ENCODE measurements around the gene GRID2. TPM values are rescaled to one million over a fixed set of nuclear protein-coding genes. Genes with fewer than 3 reads are reported as not detected.

Gene GRID2
- total and polyA plus RNA-seq, 2 of the 13 experiments (the other 11 are each of a cell fraction or from before 2014, with no cell fraction given) = not detected

DNA sequence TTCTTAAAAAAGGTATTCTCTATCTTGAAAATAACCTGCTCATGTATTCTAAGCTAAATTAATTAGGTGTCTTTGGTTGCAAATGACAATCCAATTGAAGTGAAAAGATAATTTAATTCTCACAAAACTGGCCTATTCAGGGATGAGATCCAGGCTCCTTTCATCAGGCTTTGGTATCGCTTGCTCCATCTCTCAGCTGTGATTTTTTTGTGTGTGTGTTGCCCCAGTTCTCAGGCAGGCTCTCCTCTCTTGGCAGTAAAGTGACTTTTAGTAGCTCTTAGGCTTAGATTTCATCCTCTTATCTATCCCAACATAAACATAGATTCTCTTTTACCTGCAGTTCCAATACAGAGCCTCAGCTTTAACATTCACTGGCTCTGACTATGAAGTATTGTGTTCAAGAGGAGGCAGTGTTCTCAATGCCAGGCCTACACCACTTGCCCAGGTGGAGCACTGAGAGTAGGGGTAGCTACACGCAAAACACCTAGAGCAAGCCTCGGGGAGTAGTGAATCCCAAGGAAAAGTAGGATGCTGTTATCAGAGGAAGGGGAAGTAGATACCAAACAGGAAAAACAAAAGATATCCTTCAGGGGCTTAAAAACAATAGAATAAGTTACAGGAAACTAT, 1132.3 kb downstream of the GRID2 start:
- intact Hi-C loops (cut with micrococcal nuclease; ENCODE audit: unreplicated experiment) (no loop called here), in situ Hi-C loops (cut with HindIII; ENCODE audit: extremely low pct_ligation_motif_present, low pct_unique_long_range_greater_than_20kb) (no loop called here)
- Histone ChIP-seq H3K4me3 (replicated peaks in 1 of 3; ENCODE audit: insufficient read depth in 1 of 3, low read depth in 2 of 3, low read length in 3 of 3) (no peak overlapping the region), H3K4me1 (ENCODE audit: insufficient read depth, low read length) (no peaks in the 10 kb centered on the region), H2AFZ (ENCODE audit: low read length) (no peak overlapping the region), H3K27me3 (ENCODE audit: control insufficient read depth in 1 of 2, insufficient read depth in 2 of 2, low read length in 2 of 2) (no peaks in the 10 kb centered on the region), H3K9ac (ENCODE audit: insufficient read depth, low read depth, low read length) (no peak overlapping the region), H3K79me2 (ENCODE audit: insufficient read depth, low read length) (no peaks in the 10 kb centered on the region), H3K4me2 (ENCODE audit: low read depth, low read length) (no peak overlapping the region), H4K20me1 (ENCODE audit: insufficient read depth, low read length) (no peaks in the 10 kb centered on the region), H3K9me3 (ENCODE audit: low read length) (no peaks in the 10 kb centered on the region), H3K36me3 (replicated peaks in 1 of 2; ENCODE audit: control insufficient read depth in 1 of 2, insufficient read depth in 2 of 2, low read length in 2 of 2) (no peaks in the 10 kb centered on the region), H3K27ac (ENCODE audit: extremely low read length, insufficient read depth, low read length) (no peak overlapping the region)
- 1% methylated on average over 3 of the region's 3 CpGs for WGBS (ENCODE audit: low lambda C conversion rate)
- no peak for FAIRE-seq
- ChIA-PET CTCF (ENCODE audit: low intra/inter-chr PET ratio, low total read pairs) (no interaction called here), POLR2A (no interaction called here)
- no TSS peak for BruUV-seq (replicated peaks)
- no peak for DNase-seq (ENCODE audit: low spot score)
- TF ChIP-seq PPARG (CRISPR knock-in tag; conservative IDR thresholded peaks at IDR 0.05) (no peak), REPIN1 (CRISPR knock-in tag; IDR thresholded peaks at IDR 0.05; ENCODE audit: borderline replicate concordance, low read depth) (no peak), FOXO1 (CRISPR knock-in tag; IDR thresholded peaks at IDR 0.05) (no peak), SRF (IDR thresholded peaks at IDR 0.05; ENCODE audit: low read depth, low read length) (no peak), ATM (IDR thresholded peaks at IDR 0.05; ENCODE audit: borderline replicate concordance) (no peak), ZNF724P (CRISPR knock-in tag; IDR thresholded peaks at IDR 0.05; ENCODE audit: borderline replicate concordance) (no peak)
- TF ChIP-seq, protein P1, sequence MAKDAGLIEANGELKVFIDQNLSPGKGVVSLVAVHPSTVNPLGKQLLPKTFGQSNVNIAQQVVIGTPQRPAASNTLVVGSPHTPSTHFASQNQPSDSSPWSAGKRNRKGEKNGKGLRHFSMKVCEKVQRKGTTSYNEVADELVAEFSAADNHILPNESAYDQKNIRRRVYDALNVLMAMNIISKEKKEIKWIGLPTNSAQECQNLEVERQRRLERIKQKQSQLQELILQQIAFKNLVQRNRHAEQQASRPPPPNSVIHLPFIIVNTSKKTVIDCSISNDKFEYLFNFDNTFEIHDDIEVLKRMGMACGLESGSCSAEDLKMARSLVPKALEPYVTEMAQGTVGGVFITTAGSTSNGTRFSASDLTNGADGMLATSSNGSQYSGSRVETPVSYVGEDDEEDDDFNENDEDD (CRISPR knock-in tag; IDR thresholded peaks at IDR 0.05; ENCODE audit: borderline replicate concordance) = no peak
- no peak for ATAC-seq

DNA sequence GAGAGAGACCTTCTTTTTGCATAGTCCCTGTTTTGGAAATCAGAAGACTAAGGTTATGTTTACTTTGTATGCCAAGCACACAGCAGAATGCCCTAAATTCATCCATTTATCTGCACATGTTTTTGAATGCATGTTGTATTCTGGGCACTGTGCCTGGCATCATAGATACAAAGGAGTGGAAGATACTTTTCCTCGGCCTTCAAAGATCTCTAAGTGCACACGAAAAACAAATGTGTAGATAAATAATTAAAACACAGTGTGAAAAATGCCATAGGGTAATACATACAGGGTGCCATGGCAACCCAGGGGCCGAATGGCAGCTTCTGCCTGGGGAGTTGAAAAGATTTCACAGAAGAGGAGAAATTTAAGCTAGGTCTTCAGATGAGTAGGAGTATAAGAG, 1134.2 kb downstream of the GRID2 start:
- Histone ChIP-seq H3K79me2 (ENCODE audit: insufficient read depth, low read length) (no peaks in the 10 kb centered on the region), H3K27ac (ENCODE audit: extremely low read length, insufficient read depth, low read length) (no peak overlapping the region), H4K20me1 (ENCODE audit: insufficient read depth, low read length) (no peaks in the 10 kb centered on the region), H3K36me3 (replicated peaks in 1 of 2; ENCODE audit: control insufficient read depth in 1 of 2, insufficient read depth in 2 of 2, low read length in 2 of 2) (no peaks in the 10 kb centered on the region), H3K4me3 (replicated peaks in 1 of 3; ENCODE audit: insufficient read depth in 1 of 3, low read depth in 2 of 3, low read length in 3 of 3) (no peak overlapping the region), H2AFZ (ENCODE audit: low read length) (no peak overlapping the region), H3K9me3 (ENCODE audit: low read length) (no peaks in the 10 kb centered on the region), H3K4me1 (ENCODE audit: insufficient read depth, low read length) (no peaks in the 10 kb centered on the region), H3K27me3 (ENCODE audit: control insufficient read depth in 1 of 2, insufficient read depth in 2 of 2, low read length in 2 of 2) (no peaks in the 10 kb centered on the region), H3K9ac (ENCODE audit: insufficient read depth, low read depth, low read length) (no peak overlapping the region), H3K4me2 (ENCODE audit: low read depth, low read length) (no peak overlapping the region)
- intact Hi-C loops (cut with micrococcal nuclease; ENCODE audit: unreplicated experiment) (no loop called here), in situ Hi-C loops (cut with HindIII; ENCODE audit: extremely low pct_ligation_motif_present, low pct_unique_long_range_greater_than_20kb) (no loop called here)
- WGBS (ENCODE audit: low lambda C conversion rate) = 6% methylated on average over 3 of the region's 3 CpGs
- CTCF ChIA-PET (ENCODE audit: low intra/inter-chr PET ratio, low total read pairs) = no interaction called here
- FAIRE-seq (no peak), DNase-seq (ENCODE audit: low spot score) (no peak), ATAC-seq (no peak)
- POLR2A ChIA-PET = no interaction called here
- BruUV-seq (replicated peaks) = no TSS peak
- no peak for TF ChIP-seq ZNF543 (CRISPR knock-in tag; IDR thresholded peaks at IDR 0.05)

Measured in HepG2 (cell line).